Thymus (tissue), 11 donors: ENCODE data around the gene FITM1. TPM values are rescaled to one million over a fixed set of nuclear protein-coding genes. Genes with fewer than 3 reads are reported as not detected.
A peak's percentile ranks its signal among the peaks of the same experiment; 100 is the strongest.

Source experiments
- DNase-seq, 9 donors: peaks; one replicate each; pipeline ENCODE4 v3.0.0-alpha.2; 2013; ENCODE audit warnings: low spot score in 9 of 9, low read depth in 6 of 9, missing footprints in 1 of 9
- H3K27ac ChIP-seq, 2 donors: one replicate each; pipeline ENCODE4 v1.5.1; 2013; ENCODE audit warnings: control low read depth in 1 of 2, low read depth in 1 of 2, low read length in 1 of 2, mild to moderate bottlenecking in 1 of 2, moderate library complexity in 1 of 2
- H3K27me3 ChIP-seq, 2 donors: one replicate each; pipeline ENCODE4 v1.5.1; 2013; ENCODE audit warnings: low read length in 1 of 2; ENCODE audit not compliant: control insufficient read depth in 2 of 2, insufficient read depth in 1 of 2
- H3K36me3 ChIP-seq, 2 donors: one replicate each; pipeline ENCODE4 v1.5.1; 2013; ENCODE audit warnings: low read length in 1 of 2, mild to moderate bottlenecking in 1 of 2, moderate library complexity in 1 of 2; ENCODE audit not compliant: control insufficient read depth in 2 of 2, insufficient read depth in 2 of 2
- H3K4me1 ChIP-seq, 2 donors: one replicate each; pipeline ENCODE4 v1.5.1; 2013; ENCODE audit warnings: low read length in 2 of 2; ENCODE audit not compliant: control insufficient read depth in 2 of 2, insufficient read depth in 2 of 2
- H3K4me3 ChIP-seq, 2 donors: one replicate each; pipeline ENCODE4 v1.5.1; 2013; ENCODE audit warnings: low read length in 2 of 2, control low read depth in 1 of 2, mild to moderate bottlenecking in 1 of 2
- H3K9me3 ChIP-seq, 2 donors: one replicate each; pipeline ENCODE4 v1.5.1; 2013; ENCODE audit warnings: low read length in 1 of 2, mild to moderate bottlenecking in 1 of 2; ENCODE audit not compliant: control insufficient read depth in 2 of 2, insufficient read depth in 1 of 2
- WGBS: extraction: QIAGEN DNeasy Blood & Tissue Kit; methylation state at CpG from one replicate; pipeline ENCODE4 v1.1.7; 2013; 5-methylcytosine and 5-hydroxymethylcytosine counted together
- polyA plus RNA-seq: library from polyadenylated mRNA; stranded (reverse); fragments of 200-250 nt; gene quantifications from one replicate; pipeline ENCODE4 v1.2.3, GENCODE V29; 2013
- total RNA-seq: library from RNA; stranded (reverse); fragments of 120-200 nt; gene quantifications from one replicate; pipeline ENCODE4 v1.2.4, GENCODE V29; 2013
- donor health status: healthy.

Gene FITM1
- total and polyA plus RNA-seq, 2 donors = 0.80 to 3.5 TPM

DNA sequence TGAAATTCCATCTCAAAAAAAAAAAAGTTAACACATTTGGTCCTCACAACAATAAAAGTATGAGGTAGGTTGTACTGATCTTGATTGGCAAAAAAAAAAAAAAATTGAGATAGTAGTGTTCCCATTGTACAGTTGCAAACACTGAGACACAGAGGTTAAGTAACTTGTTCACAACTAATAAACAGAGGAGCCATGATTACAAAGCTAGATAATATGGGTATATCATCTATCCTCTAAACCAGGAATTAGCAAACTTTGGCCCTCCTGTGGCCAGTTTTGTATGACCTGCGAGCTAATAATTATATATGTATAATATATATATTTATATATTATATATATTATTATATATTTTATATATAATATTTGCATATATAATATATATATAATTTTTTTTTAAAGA lies 3.3 kb downstream of the FITM1 start:
- Histone ChIP-seq H3K4me1 (peaks cover 28 to 51% of the 10 kb centered on the region in 2 donors), H3K9me3 (no peaks in the 10 kb centered on the region), H3K27me3 (no peaks in the 10 kb centered on the region), H3K4me3 (no peak overlapping the region), H3K27ac (no peak overlapping the region), H3K36me3 (peaks cover 12 to 18% of the 10 kb centered on the region in 2 donors)
- no peak for DNase-seq
- 99% methylated on average over 1 of the region's 1 CpG for WGBS

- no peaks in the 10 kb centered on the region for H3K9me3 ChIP-seq
- peaks cover 19 to 28% of the 10 kb centered on the region in 2 donors for H3K36me3 ChIP-seq
- H3K4me1 ChIP-seq = peaks cover 35 to 62% of the 10 kb centered on the region in 2 donors
- peak overlapping the region; percentile 39 to 78 for H3K4me3 ChIP-seq
- H3K27ac ChIP-seq = peak overlapping the region; percentile 12 to 88
- WGBS = 27% methylated on average over 9 of the region's 9 CpGs
- no peak for DNase-seq
- H3K27me3 ChIP-seq = no peaks in the 10 kb centered on the region
Measured at GRCh38 chr14:24135584-24135833, 5.0 kb downstream of the FITM1 start.

DNA sequence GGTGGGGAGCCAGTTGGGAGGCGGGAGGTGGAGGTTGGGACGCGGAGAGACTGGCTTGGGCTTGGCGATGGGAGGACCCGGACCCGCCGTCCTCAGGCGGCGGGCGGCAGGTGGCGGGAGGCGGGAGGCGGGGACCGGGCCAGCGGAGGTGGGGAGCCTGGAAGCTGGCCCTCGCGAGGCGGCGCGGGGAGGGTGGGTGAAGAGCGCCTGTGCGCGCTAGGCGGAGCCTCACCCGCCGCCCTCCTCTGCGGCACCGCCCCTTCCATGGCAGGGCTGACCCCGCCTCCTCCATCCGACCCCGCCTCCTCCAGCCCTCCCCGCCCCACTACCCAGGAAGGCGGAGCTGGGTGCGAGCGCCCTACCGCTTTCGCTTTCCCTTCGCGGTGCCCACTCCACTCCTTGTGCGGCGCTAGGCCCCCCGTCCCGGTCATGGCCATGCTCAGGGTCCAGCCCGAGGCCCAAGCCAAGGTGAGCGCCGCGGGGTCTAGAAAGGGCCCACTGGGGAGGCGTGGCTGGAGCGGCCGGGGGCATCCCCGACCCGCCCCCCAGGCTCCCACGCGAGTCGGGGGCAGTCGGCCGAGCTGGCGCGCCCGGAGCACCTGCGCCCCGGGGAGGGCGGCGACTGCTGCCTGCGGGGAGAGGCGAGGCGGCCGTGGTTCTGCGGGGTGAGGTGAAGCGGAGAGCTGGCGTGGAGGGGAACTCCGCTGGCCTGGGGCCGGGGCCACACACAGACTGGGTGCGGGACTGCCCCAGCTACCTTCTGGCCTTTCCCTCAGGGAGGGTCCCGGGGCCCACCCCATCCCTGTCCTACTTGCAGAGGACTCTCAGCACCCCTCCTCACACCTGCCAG lies 5.6 kb downstream of the FITM1 start, which contains the start of gene PSME1:
TSS of gene PSME1 (plus strand) at position 361 of the 850 bp plus-strand sequence. CDS start at position 430, 69 bp downstream.
- Histone ChIP-seq H3K4me3 (peak within 1 kb of the TSS; percentile 78 to 79), H3K27ac (peak within 1 kb of the TSS; percentile 77 to 89), H3K36me3 (peaks cover 19 to 28% of the 10 kb centered on the region in 2 donors), H3K9me3 (peaks cover 0 to 4% of the 10 kb centered on the region in 2 donors), H3K4me1 (peaks cover 32 to 60% of the 10 kb centered on the region in 2 donors), H3K27me3 (no peaks in the 10 kb centered on the region)
- under 1% methylated on average over 75 of the region's 75 CpGs for WGBS
- peak in 8 of 9 donors; percentile 85 to 95 (median 89) for DNase-seq

GRCh38 chr14:24136684-24137528 lies 6.4 kb downstream of the FITM1 start:
- no peak for DNase-seq
- peaks cover 0 to 12% of the 10 kb centered on the region in 2 donors for H3K9me3 ChIP-seq
- no peaks in the 10 kb centered on the region for H3K27me3 ChIP-seq
- peak overlapping the region; percentile 50 to 89 for H3K27ac ChIP-seq
- H3K36me3 ChIP-seq = peaks cover 19 to 28% of the 10 kb centered on the region in 2 donors
- WGBS = 50% methylated on average over 13 of the region's 13 CpGs
- peaks cover 30 to 56% of the 10 kb centered on the region in 2 donors for H3K4me1 ChIP-seq
- peak overlapping the region; percentile 78 to 79 for H3K4me3 ChIP-seq

GRCh38 chr14:24137529-24138395 lies 7.3 kb downstream of the FITM1 start:
- H3K27ac ChIP-seq = peak overlapping the region in 1 of 2 donors; percentile 50
- peaks cover 19 to 31% of the 10 kb centered on the region in 2 donors for H3K36me3 ChIP-seq
- H3K4me3 ChIP-seq = no peak overlapping the region
- H3K27me3 ChIP-seq = no peaks in the 10 kb centered on the region
- H3K9me3 ChIP-seq = peaks cover 0 to 12% of the 10 kb centered on the region in 2 donors
- DNase-seq = no peak
- WGBS = 99% methylated on average over 8 of the region's 8 CpGs
- H3K4me1 ChIP-seq = peaks cover 26 to 52% of the 10 kb centered on the region in 2 donors

DNA sequence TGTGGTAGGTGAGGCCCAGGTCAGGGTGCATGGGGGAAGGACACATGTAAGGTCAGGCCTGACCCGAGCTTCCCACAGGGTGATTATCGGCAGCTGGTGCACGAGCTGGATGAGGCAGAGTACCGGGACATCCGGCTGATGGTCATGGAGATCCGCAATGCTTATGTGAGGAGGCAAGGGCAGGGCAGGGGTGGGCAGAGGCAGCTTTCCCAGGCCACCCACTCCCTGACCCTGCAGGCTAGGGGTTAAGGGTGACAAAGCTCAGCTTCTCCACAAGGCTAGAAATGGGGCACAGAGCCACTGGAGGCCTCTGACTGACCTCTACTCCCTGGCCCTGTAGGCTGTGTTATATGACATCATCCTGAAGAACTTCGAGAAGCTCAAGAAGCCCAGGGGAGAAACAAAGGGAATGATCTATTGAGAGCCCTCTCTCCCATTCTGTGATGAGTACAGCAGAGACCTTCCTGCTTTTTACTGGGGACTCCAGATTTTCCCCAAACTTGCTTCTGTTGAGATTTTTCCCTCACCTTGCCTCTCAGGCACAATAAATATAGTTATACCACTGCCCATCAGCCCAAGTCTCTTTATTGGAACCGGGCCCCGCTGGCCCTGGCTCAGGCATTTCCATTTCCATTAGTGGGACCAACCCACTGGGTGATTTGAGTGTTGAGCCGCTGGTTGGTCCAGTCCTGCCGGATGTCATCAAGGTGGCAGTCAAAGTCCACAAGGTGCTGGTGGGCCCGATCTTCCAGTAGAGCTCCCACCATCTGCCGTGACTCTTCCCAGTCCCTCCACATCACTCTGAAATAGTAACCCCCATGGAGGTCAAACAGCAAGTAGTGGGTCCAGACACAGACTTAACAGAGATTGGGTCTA lies 8.2 kb downstream of the FITM1 start:
- peaks cover 26 to 48% of the 10 kb centered on the region in 2 donors for H3K4me1 ChIP-seq
- H3K9me3 ChIP-seq = peaks cover 0 to 12% of the 10 kb centered on the region in 2 donors
- DNase-seq = no peak
- no peaks in the 10 kb centered on the region for H3K27me3 ChIP-seq
- WGBS = 98% methylated on average over 13 of the region's 13 CpGs
- H3K36me3 ChIP-seq = peaks cover 24 to 39% of the 10 kb centered on the region in 2 donors
- no peak overlapping the region for H3K27ac ChIP-seq
- H3K4me3 ChIP-seq = no peak overlapping the region

DNA sequence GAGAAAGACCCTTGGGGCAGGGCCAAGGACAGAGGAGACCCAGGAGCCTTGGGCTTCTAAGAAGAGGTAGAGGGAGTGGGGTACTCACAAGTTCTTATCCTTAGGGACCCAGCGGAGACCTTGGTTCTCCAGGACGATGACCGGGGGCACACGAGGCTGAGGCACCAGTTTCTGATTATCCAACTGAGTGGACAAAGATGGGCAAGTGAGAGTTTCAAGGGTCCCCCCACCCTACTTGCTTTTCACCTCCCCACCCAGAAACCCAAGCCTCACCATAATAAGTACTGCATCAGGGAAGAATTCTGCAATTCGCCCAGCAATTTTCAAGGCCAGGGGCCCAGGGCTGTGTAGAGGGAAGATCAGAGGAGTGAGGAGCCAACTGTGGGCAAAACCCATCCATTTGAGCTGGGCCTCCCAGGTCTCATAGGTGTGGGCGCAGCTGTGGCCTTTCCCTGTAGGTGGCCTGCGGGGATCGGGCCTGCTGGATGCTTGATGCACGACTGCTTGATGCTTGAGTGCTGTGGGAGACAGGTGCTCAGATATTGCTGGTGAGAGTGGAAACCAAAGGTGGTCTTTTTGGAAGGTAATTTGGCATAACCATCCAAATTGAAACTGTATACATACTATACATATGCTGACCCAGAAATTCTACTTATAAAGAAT lies 8.9 kb downstream of the FITM1 start:
- H3K4me3 ChIP-seq = no peak overlapping the region
- H3K36me3 ChIP-seq = peaks cover 31 to 46% of the 10 kb centered on the region in 2 donors
- peaks cover 26 to 52% of the 10 kb centered on the region in 2 donors for H3K4me1 ChIP-seq
- peaks cover 0 to 12% of the 10 kb centered on the region in 2 donors for H3K9me3 ChIP-seq
- WGBS = 97% methylated on average over 9 of the region's 9 CpGs
- H3K27me3 ChIP-seq = no peaks in the 10 kb centered on the region
- no peak for DNase-seq
- H3K27ac ChIP-seq = no peak overlapping the region
